ENCODE measurements around the gene NUSAP1. TPM values are rescaled to one million over a fixed set of nuclear protein-coding genes. Genes with fewer than 3 reads are reported as not detected.

Gene NUSAP1
- total and polyA plus RNA-seq, 10 of the 15 experiments (the other 5 are each of a cell fraction or from before 2014, with no cell fraction given) = 158 to 315 (median 229) TPM

GRCh38 chr15:41392659-41393058 is 60.0 kb downstream of the NUSAP1 start (continued):
- TF ChIP-seq E2F8 (IDR thresholded peaks at IDR 0.05; ENCODE audit: low read depth, partially characterized antibody) = no peak

- TF ChIP-seq FOXK2 (IDR thresholded peaks at IDR 0.05) (no peak), JUND (IDR thresholded peaks at IDR 0.05; ENCODE audit: low read depth, low read length) (no peak), SMARCA5 (IDR thresholded peaks at IDR 0.05) (no peak), CBX5 (IDR thresholded peaks at IDR 0.05; ENCODE audit: low read depth) (no peak), EED (IDR thresholded peaks at IDR 0.05; ENCODE audit: low read depth) (no peak), SIN3A (IDR thresholded peaks at IDR 0.05; ENCODE audit: low read depth, low read length) (no peak), ZBTB40 (IDR thresholded peaks at IDR 0.05; ENCODE audit: borderline replicate concordance) (no peak), HSF1 (IDR thresholded peaks at IDR 0.05; ENCODE audit: low read depth, low read length) (no peak), ATF7 (IDR thresholded peaks at IDR 0.05; ENCODE audit: low read depth) (no peak), NR2F1 (conservative IDR thresholded peaks at IDR 0.05) (no peak)
- TF ChIP-seq, protein P1, sequence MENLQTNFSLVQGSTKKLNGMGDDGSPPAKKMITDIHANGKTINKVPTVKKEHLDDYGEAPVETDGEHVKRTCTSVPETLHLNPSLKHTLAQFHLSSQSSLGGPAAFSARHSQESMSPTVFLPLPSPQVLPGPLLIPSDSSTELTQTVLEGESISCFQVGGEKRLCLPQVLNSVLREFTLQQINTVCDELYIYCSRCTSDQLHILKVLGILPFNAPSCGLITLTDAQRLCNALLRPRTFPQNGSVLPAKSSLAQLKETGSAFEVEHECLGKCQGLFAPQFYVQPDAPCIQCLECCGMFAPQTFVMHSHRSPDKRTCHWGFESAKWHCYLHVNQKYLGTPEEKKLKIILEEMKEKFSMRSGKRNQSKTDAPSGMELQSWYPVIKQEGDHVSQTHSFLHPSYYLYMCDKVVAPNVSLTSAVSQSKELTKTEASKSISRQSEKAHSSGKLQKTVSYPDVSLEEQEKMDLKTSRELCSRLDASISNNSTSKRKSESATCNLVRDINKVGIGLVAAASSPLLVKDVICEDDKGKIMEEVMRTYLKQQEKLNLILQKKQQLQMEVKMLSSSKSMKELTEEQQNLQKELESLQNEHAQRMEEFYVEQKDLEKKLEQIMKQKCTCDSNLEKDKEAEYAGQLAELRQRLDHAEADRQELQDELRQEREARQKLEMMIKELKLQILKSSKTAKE (IDR thresholded peaks at IDR 0.05; ENCODE audit: low read depth, poor library complexity, severe bottlenecking) = no peak
- Histone ChIP-seq H3K36me3 (ENCODE audit: control insufficient read depth in 2 of 2, insufficient read depth in 2 of 2, low read length in 1 of 2) (peaks cover 0 to 12% of the 10 kb centered on the region in 2 experiments; a peak in 1 of 4 replicates), H3K27ac (ENCODE audit: control insufficient read depth, insufficient read depth) (no peak overlapping the region), H2AFZ (ENCODE audit: control insufficient read depth, low read depth, low read length) (no peak overlapping the region), H3K9ac (ENCODE audit: control insufficient read depth, insufficient read depth, low read length) (no peak overlapping the region), H3K4me2 (ENCODE audit: control insufficient read depth, insufficient read depth) (no peak overlapping the region), H3K79me2 (ENCODE audit: control insufficient read depth, insufficient read depth, low read length) (no peaks in the 10 kb centered on the region), H3K9me3 (replicated peaks; ENCODE audit: control insufficient read depth, insufficient read depth, low read length) (no peaks in the 10 kb centered on the region), H3K27me3 (replicated peaks in 1 of 2; ENCODE audit: control insufficient read depth in 2 of 2, insufficient read depth in 2 of 2, low read length in 1 of 2) (no peaks in the 10 kb centered on the region), H3K4me1 (ENCODE audit: control insufficient read depth, insufficient read depth, low read length) (peaks cover 4% of the 10 kb centered on the region; the same call in 1 of the 2 replicates), H4K20me1 (ENCODE audit: control insufficient read depth, insufficient read depth) (no peaks in the 10 kb centered on the region), H3K4me3 (no peak overlapping the region)
- ChIA-PET RAD21 (ENCODE audit: unreplicated experiment) (no interaction called here), SMC1A (ENCODE audit: uncharacterized antibody, unreplicated experiment) (no interaction called here), CTCF (no interaction called here), POLR2A (no interaction called here)
- intact Hi-C loops (cut with micrococcal nuclease; ENCODE audit: unreplicated experiment) (no loop called here), in situ Hi-C loops (cut with MboI) (no loop called here)
- 97% methylated on average over 4 of the region's 4 CpGs for WGBS (ENCODE audit: insufficient coverage, insufficient replicate concordance, low lambda C conversion rate, missing lambda C conversion rate)
- no TSS peak for BruUV-seq (replicated peaks)
- no peak for ATAC-seq
- FAIRE-seq = no peak
- DNase-seq (ENCODE audit: low read depth, low spot score) = no peak
Measured at GRCh38 chr15:41394924-41395323, 62.2 kb downstream of the NUSAP1 start.

Measured in GM12878 (cell line).